ENCODE results near the gene PAX2. TPM values are rescaled to one million over a fixed set of nuclear protein-coding genes. Genes with fewer than 3 reads are reported as not detected.

PAX2 gene
- total RNA-seq, 4 donors from 2014 or later: not detected

- no peak overlapping the region for H3K4me3 ChIP-seq (ENCODE audit: low read depth, poor library complexity, severe bottlenecking)
- intact Hi-C loops (cut with DNase I; ENCODE audit: low total_unique reads): no loop called here
- TF ChIP-seq, protein P1, sequence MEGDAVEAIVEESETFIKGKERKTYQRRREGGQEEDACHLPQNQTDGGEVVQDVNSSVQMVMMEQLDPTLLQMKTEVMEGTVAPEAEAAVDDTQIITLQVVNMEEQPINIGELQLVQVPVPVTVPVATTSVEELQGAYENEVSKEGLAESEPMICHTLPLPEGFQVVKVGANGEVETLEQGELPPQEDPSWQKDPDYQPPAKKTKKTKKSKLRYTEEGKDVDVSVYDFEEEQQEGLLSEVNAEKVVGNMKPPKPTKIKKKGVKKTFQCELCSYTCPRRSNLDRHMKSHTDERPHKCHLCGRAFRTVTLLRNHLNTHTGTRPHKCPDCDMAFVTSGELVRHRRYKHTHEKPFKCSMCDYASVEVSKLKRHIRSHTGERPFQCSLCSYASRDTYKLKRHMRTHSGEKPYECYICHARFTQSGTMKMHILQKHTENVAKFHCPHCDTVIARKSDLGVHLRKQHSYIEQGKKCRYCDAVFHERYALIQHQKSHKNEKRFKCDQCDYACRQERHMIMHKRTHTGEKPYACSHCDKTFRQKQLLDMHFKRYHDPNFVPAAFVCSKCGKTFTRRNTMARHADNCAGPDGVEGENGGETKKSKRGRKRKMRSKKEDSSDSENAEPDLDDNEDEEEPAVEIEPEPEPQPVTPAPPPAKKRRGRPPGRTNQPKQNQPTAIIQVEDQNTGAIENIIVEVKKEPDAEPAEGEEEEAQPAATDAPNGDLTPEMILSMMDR (IDR thresholded peaks at IDR 0.05): no peak
- no peak for TF ChIP-seq POLR2A (IDR thresholded peaks at IDR 0.05)
- 56 to 66% methylated on average over 8 of the region's 8 CpGs for WGBS, 2 donors
- no peak for DNase-seq (ENCODE audit: low spot score in 2 of 2)
Observed at GRCh38 chr10:100791369-100792058, 46.1 kb downstream of the PAX2 start.

DNA sequence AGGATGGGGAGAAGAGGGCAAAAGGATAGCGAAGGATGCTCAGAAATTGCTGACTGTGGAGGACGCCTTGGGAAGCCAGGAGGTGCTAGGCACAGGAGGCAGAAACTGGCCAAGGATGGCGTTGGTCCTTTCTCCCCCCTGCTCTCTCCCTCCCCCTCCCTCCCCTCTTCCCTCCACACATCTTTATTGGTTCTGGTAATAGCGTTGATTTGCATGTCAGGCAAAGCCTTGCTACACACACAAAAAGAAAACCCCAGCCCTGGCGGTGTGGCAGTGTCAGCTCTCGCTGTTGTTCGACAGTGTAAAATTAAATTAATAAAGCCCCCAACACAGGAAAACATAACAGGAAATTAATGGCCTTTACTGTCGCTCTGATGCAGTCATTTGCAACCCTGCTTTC, 47.2 kb downstream of the PAX2 start:
- 79% methylated on average over 8 of the region's 8 CpGs for WGBS, 2 donors
- intact Hi-C loops (cut with DNase I; ENCODE audit: low total_unique reads): no loop called here
- no peak for TF ChIP-seq POLR2A (IDR thresholded peaks at IDR 0.05)
- TF ChIP-seq, protein P1 (IDR thresholded peaks at IDR 0.05): no peak
- DNase-seq (ENCODE audit: low spot score in 2 of 2): no peak
- H3K4me3 ChIP-seq (ENCODE audit: low read depth, poor library complexity, severe bottlenecking): no peak overlapping the region

DNA sequence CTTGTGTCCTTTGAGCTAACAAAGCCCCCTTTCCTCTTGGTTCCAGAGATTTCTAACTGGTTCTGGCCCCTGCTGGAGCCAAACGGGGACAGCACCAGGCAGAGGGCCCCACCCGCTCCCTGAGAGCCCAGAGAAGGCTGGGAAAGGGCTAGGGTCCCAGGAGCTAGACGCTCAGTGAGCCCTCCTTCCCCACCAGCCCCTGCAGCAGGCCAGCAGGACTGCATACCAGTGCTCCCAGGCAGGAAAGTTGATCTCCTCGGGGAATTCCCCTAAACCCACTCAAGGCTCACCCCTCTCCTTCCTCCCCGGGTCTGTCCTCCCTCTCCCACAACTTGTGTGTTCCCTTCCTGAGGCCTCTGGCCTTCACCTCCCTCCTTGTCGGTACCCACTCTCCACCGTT, 47.7 kb downstream of the PAX2 start:
- TF ChIP-seq POLR2A (IDR thresholded peaks at IDR 0.05): no peak
- TF ChIP-seq, protein P1 (IDR thresholded peaks at IDR 0.05): no peak
- no peak for DNase-seq (ENCODE audit: low spot score in 2 of 2)
- intact Hi-C loops (cut with DNase I; ENCODE audit: low total_unique reads): no loop called here
- 63 to 72% methylated on average over 7 of the region's 7 CpGs for WGBS, 2 donors
- H3K4me3 ChIP-seq (ENCODE audit: low read depth, poor library complexity, severe bottlenecking): no peak overlapping the region

GRCh38 chr10:100799881-100800280, 54.5 kb downstream of the PAX2 start:
- 85 to 89% methylated on average over 7 of the region's 7 CpGs for WGBS, 2 donors
- intact Hi-C loops (cut with DNase I; ENCODE audit: low total_unique reads): no loop called here
- TF ChIP-seq, protein P1 (IDR thresholded peaks at IDR 0.05): no peak
- no peak for TF ChIP-seq POLR2A (IDR thresholded peaks at IDR 0.05)

GRCh38 chr10:100800931-100801330, 55.5 kb downstream of the PAX2 start:
- TF ChIP-seq POLR2A (IDR thresholded peaks at IDR 0.05): no peak
- TF ChIP-seq, protein P1 (IDR thresholded peaks at IDR 0.05): no peak
- intact Hi-C loops (cut with DNase I; ENCODE audit: low total_unique reads): no loop called here
- H3K4me3 ChIP-seq (ENCODE audit: low read depth, poor library complexity, severe bottlenecking): no peak overlapping the region
- 78 to 83% methylated on average over 4 of the region's 4 CpGs for WGBS, 2 donors
- no peak for DNase-seq (ENCODE audit: low spot score in 2 of 2)

More at GRCh38 chr10:100799881-100800280, 54.5 kb downstream of the PAX2 start:
- DNase-seq (ENCODE audit: low spot score in 2 of 2): no peak
- no peak overlapping the region for H3K4me3 ChIP-seq (ENCODE audit: low read depth, poor library complexity, severe bottlenecking)

GRCh38 chr10:100802196-100802595, 56.8 kb downstream of the PAX2 start:
- intact Hi-C loops (cut with DNase I; ENCODE audit: low total_unique reads): no loop called here
- no peak for TF ChIP-seq POLR2A (IDR thresholded peaks at IDR 0.05)
- TF ChIP-seq, protein P1 (IDR thresholded peaks at IDR 0.05): no peak
- WGBS, 2 donors: 48 to 57% methylated on average over 2 of the region's 2 CpGs
- DNase-seq (ENCODE audit: low spot score in 2 of 2): no peak
- H3K4me3 ChIP-seq (ENCODE audit: low read depth, poor library complexity, severe bottlenecking): no peak overlapping the region
